Vagina (tissue), 2 donors: Measurements from ENCODE around the gene P2RY13.

Experiments
- CTCF ChIP-seq, 3 experiments: fragments of 450-650 bp in 2 of 3; fragments of 200-600 bp in 1 of 3; sonication (generic) in 1 of 3; IDR thresholded peaks; one replicate each; pipeline ENCODE4 v1.5.1; 2017 to 2019; ENCODE audit warnings: antibody characterized with exemption in 3 of 3, mild to moderate bottlenecking in 2 of 3, moderate library complexity in 2 of 3
- POLR2A ChIP-seq, 2 donors: fragments of 450-650 bp; IDR thresholded peaks; one replicate each; pipeline ENCODE4 v1.6.1; 2017; ENCODE audit warnings: antibody characterized with exemption in 2 of 2, mild to moderate bottlenecking in 2 of 2, moderate library complexity in 2 of 2
- POLR2AphosphoS5 ChIP-seq, 2 donors: sonication (generic); formaldehyde crosslinking; IDR thresholded peaks; one replicate each; pipeline ENCODE4 v1.9.0; 2017; ENCODE audit warnings: antibody characterized with exemption in 2 of 2, mild to moderate bottlenecking in 2 of 2, low read depth in 1 of 2; ENCODE audit not compliant: insufficient read depth in 1 of 2

DNA sequence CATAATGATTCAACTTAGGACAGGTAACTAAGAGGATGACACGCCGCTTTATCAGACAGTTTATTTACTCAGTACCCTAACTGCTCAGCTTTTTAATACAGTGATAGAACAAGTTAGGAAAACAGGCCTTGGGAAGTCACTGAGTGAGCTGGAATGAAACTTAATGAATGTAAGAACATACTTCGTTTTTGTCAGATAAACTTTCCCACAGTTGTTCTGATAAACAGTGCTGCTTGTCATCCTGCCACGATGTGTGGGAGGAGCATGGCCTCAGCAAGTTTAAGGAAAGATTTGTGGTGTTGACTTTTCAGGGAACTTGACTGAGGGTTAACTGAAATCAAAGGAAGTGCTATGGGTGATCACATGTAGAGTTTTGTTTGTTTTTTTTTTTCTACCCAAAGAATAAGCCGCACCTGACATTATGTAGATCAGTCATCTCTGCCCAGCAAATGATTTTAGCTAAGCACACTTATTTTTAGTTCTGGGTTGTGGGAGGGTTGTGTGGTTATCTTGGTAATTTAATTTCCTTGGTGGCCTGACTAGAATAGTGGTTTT lies 45.4 kb downstream of the P2RY13 start:
- TF ChIP-seq CTCF (IDR thresholded peaks at IDR 0.05) (no peak), POLR2A (IDR thresholded peaks at IDR 0.05) (no peak), POLR2AphosphoS5 (IDR thresholded peaks at IDR 0.05; ENCODE audit: insufficient read depth in 1 of 2, low read depth in 1 of 2) (no peak)
